ENCODE results near the gene C1QTNF7.

C1QTNF7 gene

GRCh38 chr4:15469402-15470127, 41.7 kb downstream of the C1QTNF7 start, which contains the start of gene CC2D2A:
TSS of gene CC2D2A (plus strand) at chr4:15469882. CDS start at chr4:15475933, 6,051 bp downstream.
- peaks cover 33% of the 10 kb centered on the region for H3K4me1 ChIP-seq (ENCODE audit: control insufficient read depth, low read depth, low read length)
- H3K9ac ChIP-seq (ENCODE audit: low read length): peak within 1 kb of the TSS; percentile 66
- H3K4me3 ChIP-seq (ENCODE audit: low read length): peak within 1 kb of the TSS; percentile 64
- H3K9me3 ChIP-seq (ENCODE audit: control insufficient read depth, low read depth, low read length): no peaks in the 10 kb centered on the region
- no peaks in the 10 kb centered on the region for H3K27me3 ChIP-seq (ENCODE audit: control insufficient read depth, insufficient read depth, low read length)
- peak within 1 kb of the TSS; percentile 47 for H3K27ac ChIP-seq (ENCODE audit: low read length)
- H3K36me3 ChIP-seq (ENCODE audit: control insufficient read depth, low read depth, low read length): no peaks in the 10 kb centered on the region

GRCh38 chr4:15470128-15470475, 42.3 kb downstream of the C1QTNF7 start:
- Histone ChIP-seq H3K9me3 (ENCODE audit: control insufficient read depth, low read depth, low read length) (no peaks in the 10 kb centered on the region), H3K4me3 (ENCODE audit: low read length) (peak overlapping the region; percentile 64), H3K4me1 (ENCODE audit: control insufficient read depth, low read depth, low read length) (peaks cover 33% of the 10 kb centered on the region), H3K27ac (ENCODE audit: low read length) (peak overlapping the region; percentile 47), H3K9ac (ENCODE audit: low read length) (peak overlapping the region; percentile 66), H3K36me3 (ENCODE audit: control insufficient read depth, low read depth, low read length) (no peaks in the 10 kb centered on the region), H3K27me3 (ENCODE audit: control insufficient read depth, insufficient read depth, low read length) (no peaks in the 10 kb centered on the region)

GRCh38 chr4:15476396-15476795, 48.6 kb downstream of the C1QTNF7 start:
- Histone ChIP-seq H3K36me3 (ENCODE audit: control insufficient read depth, low read depth, low read length) (no peaks in the 10 kb centered on the region), H3K4me3 (ENCODE audit: low read length) (no peak overlapping the region), H3K27ac (ENCODE audit: low read length) (no peak overlapping the region), H3K27me3 (ENCODE audit: control insufficient read depth, insufficient read depth, low read length) (no peaks in the 10 kb centered on the region), H3K9me3 (ENCODE audit: control insufficient read depth, low read depth, low read length) (no peaks in the 10 kb centered on the region), H3K4me1 (ENCODE audit: control insufficient read depth, low read depth, low read length) (peaks cover 19% of the 10 kb centered on the region), H3K9ac (ENCODE audit: low read length) (no peak overlapping the region)

- peak overlapping the region; percentile 66 for H3K4me3 ChIP-seq (ENCODE audit: low read length)
- no peak overlapping the region for H3K27ac ChIP-seq (ENCODE audit: low read length)
- peak overlapping the region; percentile 76 for H3K9ac ChIP-seq (ENCODE audit: low read length)
Measured at GRCh38 chr4:15478724-15479088, 50.9 kb downstream of the C1QTNF7 start.

GRCh38 chr4:15479089-15479912, 51.5 kb downstream of the C1QTNF7 start:
- H3K9me3 ChIP-seq (ENCODE audit: control insufficient read depth, low read depth, low read length): no peaks in the 10 kb centered on the region
- H3K27ac ChIP-seq (ENCODE audit: low read length): peak overlapping the region; percentile 82
- peak overlapping the region; percentile 66 for H3K4me3 ChIP-seq (ENCODE audit: low read length)
- peaks cover 5% of the 10 kb centered on the region for H3K4me1 ChIP-seq (ENCODE audit: control insufficient read depth, low read depth, low read length)
- H3K27me3 ChIP-seq (ENCODE audit: control insufficient read depth, insufficient read depth, low read length): no peaks in the 10 kb centered on the region
- peak overlapping the region; percentile 76 for H3K9ac ChIP-seq (ENCODE audit: low read length)
- no peaks in the 10 kb centered on the region for H3K36me3 ChIP-seq (ENCODE audit: control insufficient read depth, low read depth, low read length)

More at GRCh38 chr4:15478724-15479088, 50.9 kb downstream of the C1QTNF7 start:
- Histone ChIP-seq H3K9me3 (ENCODE audit: control insufficient read depth, low read depth, low read length) (no peaks in the 10 kb centered on the region), H3K36me3 (ENCODE audit: control insufficient read depth, low read depth, low read length) (no peaks in the 10 kb centered on the region), H3K4me1 (ENCODE audit: control insufficient read depth, low read depth, low read length) (peaks cover 6% of the 10 kb centered on the region), H3K27me3 (ENCODE audit: control insufficient read depth, insufficient read depth, low read length) (no peaks in the 10 kb centered on the region)

- Histone ChIP-seq H3K4me3 (ENCODE audit: low read length) (peak overlapping the region; percentile 66), H3K9ac (ENCODE audit: low read length) (peak overlapping the region; percentile 76), H3K27ac (ENCODE audit: low read length) (peak overlapping the region; percentile 82), H3K36me3 (ENCODE audit: control insufficient read depth, low read depth, low read length) (no peaks in the 10 kb centered on the region), H3K4me1 (ENCODE audit: control insufficient read depth, low read depth, low read length) (peaks cover 5% of the 10 kb centered on the region), H3K27me3 (ENCODE audit: control insufficient read depth, insufficient read depth, low read length) (no peaks in the 10 kb centered on the region), H3K9me3 (ENCODE audit: control insufficient read depth, low read depth, low read length) (no peaks in the 10 kb centered on the region)
Measured at GRCh38 chr4:15479913-15480185, 52.0 kb downstream of the C1QTNF7 start.

GRCh38 chr4:15481961-15482745, 54.3 kb downstream of the C1QTNF7 start:
- H3K9ac ChIP-seq (ENCODE audit: low read length): no peak overlapping the region
- H3K27ac ChIP-seq (ENCODE audit: low read length): no peak overlapping the region
- H3K4me1 ChIP-seq (ENCODE audit: control insufficient read depth, low read depth, low read length): peaks cover 5% of the 10 kb centered on the region
- no peaks in the 10 kb centered on the region for H3K36me3 ChIP-seq (ENCODE audit: control insufficient read depth, low read depth, low read length)
- H3K4me3 ChIP-seq (ENCODE audit: low read length): no peak overlapping the region
- H3K9me3 ChIP-seq (ENCODE audit: control insufficient read depth, low read depth, low read length): no peaks in the 10 kb centered on the region
- H3K27me3 ChIP-seq (ENCODE audit: control insufficient read depth, insufficient read depth, low read length): no peaks in the 10 kb centered on the region

- Histone ChIP-seq H3K27me3 (ENCODE audit: control insufficient read depth, insufficient read depth, low read length) (no peaks in the 10 kb centered on the region), H3K9me3 (ENCODE audit: control insufficient read depth, low read depth, low read length) (no peaks in the 10 kb centered on the region), H3K4me1 (ENCODE audit: control insufficient read depth, low read depth, low read length) (peaks cover 5% of the 10 kb centered on the region), H3K4me3 (ENCODE audit: low read length) (no peak overlapping the region), H3K27ac (ENCODE audit: low read length) (no peak overlapping the region), H3K36me3 (ENCODE audit: control insufficient read depth, low read depth, low read length) (no peaks in the 10 kb centered on the region), H3K9ac (ENCODE audit: low read length) (no peak overlapping the region)
Measured at GRCh38 chr4:15482842-15483241, 55.0 kb downstream of the C1QTNF7 start.

GRCh38 chr4:15488136-15488535, 60.3 kb downstream of the C1QTNF7 start:
- no peak overlapping the region for H3K27ac ChIP-seq (ENCODE audit: low read length)

GRCh38 chr4:15488658-15489470, 61.0 kb downstream of the C1QTNF7 start:
- Histone ChIP-seq H3K4me3 (ENCODE audit: low read length) (no peak overlapping the region), H3K27me3 (ENCODE audit: control insufficient read depth, insufficient read depth, low read length) (no peaks in the 10 kb centered on the region), H3K9ac (ENCODE audit: low read length) (no peak overlapping the region), H3K9me3 (ENCODE audit: control insufficient read depth, low read depth, low read length) (no peaks in the 10 kb centered on the region), H3K4me1 (ENCODE audit: control insufficient read depth, low read depth, low read length) (no peaks in the 10 kb centered on the region), H3K27ac (ENCODE audit: low read length) (no peak overlapping the region), H3K36me3 (ENCODE audit: control insufficient read depth, low read depth, low read length) (no peaks in the 10 kb centered on the region)

More at GRCh38 chr4:15488136-15488535, 60.3 kb downstream of the C1QTNF7 start:
- no peak overlapping the region for H3K4me3 ChIP-seq (ENCODE audit: low read length)
- no peaks in the 10 kb centered on the region for H3K36me3 ChIP-seq (ENCODE audit: control insufficient read depth, low read depth, low read length)
- no peaks in the 10 kb centered on the region for H3K9me3 ChIP-seq (ENCODE audit: control insufficient read depth, low read depth, low read length)
- no peak overlapping the region for H3K9ac ChIP-seq (ENCODE audit: low read length)
- no peaks in the 10 kb centered on the region for H3K27me3 ChIP-seq (ENCODE audit: control insufficient read depth, insufficient read depth, low read length)
- no peaks in the 10 kb centered on the region for H3K4me1 ChIP-seq (ENCODE audit: control insufficient read depth, low read depth, low read length)

GRCh38 chr4:15489551-15489950, 61.7 kb downstream of the C1QTNF7 start:
- no peaks in the 10 kb centered on the region for H3K27me3 ChIP-seq (ENCODE audit: control insufficient read depth, insufficient read depth, low read length)
- H3K9me3 ChIP-seq (ENCODE audit: control insufficient read depth, low read depth, low read length): no peaks in the 10 kb centered on the region
- H3K9ac ChIP-seq (ENCODE audit: low read length): no peak overlapping the region
- no peak overlapping the region for H3K27ac ChIP-seq (ENCODE audit: low read length)
- no peaks in the 10 kb centered on the region for H3K36me3 ChIP-seq (ENCODE audit: control insufficient read depth, low read depth, low read length)
- H3K4me1 ChIP-seq (ENCODE audit: control insufficient read depth, low read depth, low read length): no peaks in the 10 kb centered on the region
- no peak overlapping the region for H3K4me3 ChIP-seq (ENCODE audit: low read length)
